HepG2 (cell line): Measurements from ENCODE around the gene ONECUT3. TPM values are rescaled to one million over a fixed set of nuclear protein-coding genes. Genes with fewer than 3 reads are reported as not detected.

Source experiments
- ATAC-seq: fragments of 200-7000 bp; cut with Tn5 transposase; 3 replicates; pipeline ENCODE4 v1.9.1; 2020; ENCODE audit warnings: mild to moderate bottlenecking, moderate library complexity
- BruUV-seq: library from RNA; stranded (reverse); fragments of 400-500 nt; replicated peaks from 2 replicates; lab custom pipeline; 2021; lab: Mats Ljungman, UMichigan
- CTCF ChIA-PET: fragments of 300-600 bp; formaldehyde crosslinking; extraction: SDS; loops from one replicate; lab custom pipeline; 2021; ENCODE audit warnings: low total read pairs, inconsistent platforms, low intra/inter-chr PET ratio; lab: Yijun Ruan, JAX
- POLR2A ChIA-PET: fragments of 350-600 bp; sonication (Branson Sonifier 250); formaldehyde crosslinking; loops from one replicate; lab custom pipeline; 2020; ENCODE audit warnings: antibody characterized with exemption, inconsistent platforms; lab: Yijun Ruan, JAX
- DNase-seq: peaks from one replicate; pipeline ENCODE4 v3.0.0-alpha.2; 2015; ENCODE audit warnings: low spot score
- FAIRE-seq: peaks from 3 replicates; lab custom pipeline; 2011; peaks lifted over from hg19 to GRCh38; lab: Jason Lieb, UNC
- H2AFZ ChIP-seq: one replicate; pipeline ENCODE4 v1.6.1; 2011; ENCODE audit warnings: low read length, inconsistent platforms
- H3K27ac ChIP-seq: fragments of 300-600 bp; 3 replicates; pipeline ENCODE4 v1.8.0; 2011; ENCODE audit warnings: mixed run types, mild to moderate bottlenecking, mixed read lengths, low read length, inconsistent platforms; ENCODE audit not compliant: insufficient read depth; ENCODE audit errors: extremely low read length
- H3K27me3 ChIP-seq, 2 experiments: fragments of 200-600 bp in 1 of 2; 2 replicates in 1 of 2; 3 replicates in 1 of 2; pipeline versions ENCODE4 v1.6.0 to v1.8.0; 2011; ENCODE audit warnings: low read length in 2 of 2, mild to moderate bottlenecking in 2 of 2, moderate library complexity in 2 of 2, inconsistent platforms in 1 of 2; ENCODE audit not compliant: insufficient read depth in 2 of 2, control insufficient read depth in 1 of 2
- H3K36me3 ChIP-seq, 2 experiments: fragments of 200-600 bp in 1 of 2; replicated peaks in 1 of 2; 2 replicates in 1 of 2; 3 replicates in 1 of 2; pipeline versions ENCODE4 v1.5.1 to v1.8.0; 2011; ENCODE audit warnings: low read length in 2 of 2, inconsistent platforms in 1 of 2; ENCODE audit not compliant: insufficient read depth in 2 of 2, control insufficient read depth in 1 of 2
- H3K4me1 ChIP-seq: 2 replicates; pipeline ENCODE4 v1.5.1; 2012; ENCODE audit warnings: low read length, inconsistent platforms; ENCODE audit not compliant: insufficient read depth
- H3K4me2 ChIP-seq: 2 replicates; pipeline ENCODE4 v1.6.0; 2011; ENCODE audit warnings: low read depth, low read length, inconsistent platforms
- H3K4me3 ChIP-seq, 3 experiments: fragments of 200-600 bp in 1 of 3; sonication (generic), shearing (Covaris generic) in 1 of 3; replicated peaks in 1 of 3; 2 replicates each; pipeline ENCODE4 v1.5.1; 2011 to 2016; ENCODE audit warnings: low read length in 3 of 3, inconsistent platforms in 2 of 3, low read depth in 2 of 3, mild to moderate bottlenecking in 2 of 3, control low read depth in 1 of 3, mixed read lengths in 1 of 3; ENCODE audit not compliant: insufficient read depth in 1 of 3
- H3K79me2 ChIP-seq: one replicate; pipeline ENCODE4 v1.6.1; 2011; ENCODE audit warnings: low read length, inconsistent platforms; ENCODE audit not compliant: insufficient read depth
- H3K9ac ChIP-seq: 2 replicates; pipeline ENCODE4 v1.6.0; 2011; ENCODE audit warnings: mild to moderate bottlenecking, low read depth, low read length, inconsistent platforms; ENCODE audit not compliant: insufficient read depth
- H3K9me3 ChIP-seq: 2 replicates; pipeline ENCODE4 v1.5.1; 2012; ENCODE audit warnings: mild to moderate bottlenecking, low read length
- H4K20me1 ChIP-seq: 2 replicates; pipeline ENCODE4 v1.6.0; 2011; ENCODE audit warnings: inconsistent platforms, mild to moderate bottlenecking, low read length, moderate library complexity; ENCODE audit not compliant: insufficient read depth
- ATM ChIP-seq: fragments of 450-650 bp; IDR thresholded peaks from 2 replicates; pipeline ENCODE4 v1.7.1; 2017; ENCODE audit warnings: mild to moderate bottlenecking, borderline replicate concordance
- ELF3 ChIP-seq: IDR thresholded peaks from 2 replicates; pipeline ENCODE4 v1.6.1; 2016; ENCODE audit warnings: missing genetic modification reagents, missing compliant biosample characterization
- MBD4 ChIP-seq: IDR thresholded peaks from 2 replicates; pipeline ENCODE4 v1.6.1; 2012; ENCODE audit warnings: low read length, inconsistent platforms, borderline replicate concordance
- MEIS2 ChIP-seq: sonication (generic); formaldehyde crosslinking; IDR thresholded peaks from 2 replicates; pipeline ENCODE4 v1.9.0; 2021; ENCODE audit warnings: mild to moderate bottlenecking, missing genetic modification reagents
- ONECUT2 ChIP-seq: sonication (generic); formaldehyde crosslinking; IDR thresholded peaks from 2 replicates; pipeline ENCODE4 v1.4.0; 2020; ENCODE audit warnings: missing genetic modification reagents
- REPIN1 ChIP-seq: sonication (generic); formaldehyde crosslinking; IDR thresholded peaks from 2 replicates; pipeline ENCODE4 v1.8.0; 2022; ENCODE audit warnings: missing genetic modification reagents, low read depth, mild to moderate bottlenecking, borderline replicate concordance
- SIN3A ChIP-seq: IDR thresholded peaks from 2 replicates; pipeline ENCODE4 v1.6.1; 2011; ENCODE audit warnings: low read depth, mild to moderate bottlenecking, control low read depth, low read length, borderline replicate concordance
- WGBS: methylation state at CpG from one replicate; pipeline ENCODE4 v1.1.6; 2017; ENCODE audit warnings: low lambda C conversion rate; 5-methylcytosine and 5-hydroxymethylcytosine counted together
- in situ Hi-C: cut with HindIII; loops from 2 replicates; pipeline ENCODE4 v1.10.0; 2017; ENCODE audit warnings: low pct_unique_long_range_greater_than_20kb; ENCODE audit not compliant: extremely low pct_ligation_motif_present
- intact Hi-C: fragments of 100-400 bp; cut with micrococcal nuclease; formaldehyde crosslinking; loops from one replicate; pipeline ENCODE4 v1.10.0; 2022; ENCODE audit not compliant: unreplicated experiment
- polyA plus RNA-seq, 8 experiments: library from polyadenylated mRNA; depleted of rRNA in 3 of 8; stranded (reverse) in 7 of 8; unstranded in 1 of 8; fragments of >200 nt; fragmentation: Illumina TruSeq in 4 of 8; extraction: Trizol in 4 of 8; gene quantifications; 2 replicates each; pipeline versions ENCODE4 v1.2.1 to v1.2.3, GENCODE V29; 2011 to 2016; ENCODE audit warnings: low read depth in 4 of 8, missing spikeins in 1 of 8, mixed read lengths in 1 of 8; ENCODE audit not compliant: insufficient read depth in 1 of 8
- total RNA-seq, 5 experiments: library from RNA; depleted of rRNA; stranded (reverse); fragments of >200 nt; fragmentation: Illumina TruSeq; extraction: Trizol; gene quantifications; 2 replicates each; pipeline ENCODE4 v1.2.3, GENCODE V29; 2016; ENCODE audit warnings: low read depth in 1 of 5
- TF ChIP-seq, protein P1 (sequence below): sonication (generic); formaldehyde crosslinking; IDR thresholded peaks from 2 replicates; pipeline ENCODE4 v1.4.0; 2020; ENCODE audit warnings: missing genetic modification reagents
- TF ChIP-seq, protein P2 (sequence below): sonication (generic); formaldehyde crosslinking; IDR thresholded peaks from 2 replicates; pipeline ENCODE4 v1.9.0; 2021; ENCODE audit warnings: mild to moderate bottlenecking, missing genetic modification reagents
- TF ChIP-seq, protein P3 (sequence below): fragments of 450-650 bp; IDR thresholded peaks from 2 replicates; pipeline ENCODE4 v1.6.1; 2016

The ONECUT3 gene
- total and polyA plus RNA-seq, 2 of the 13 experiments (the other 11 are each of a cell fraction or from before 2014, with no cell fraction given), result under 0.01 TPM; not detected in 1

DNA sequence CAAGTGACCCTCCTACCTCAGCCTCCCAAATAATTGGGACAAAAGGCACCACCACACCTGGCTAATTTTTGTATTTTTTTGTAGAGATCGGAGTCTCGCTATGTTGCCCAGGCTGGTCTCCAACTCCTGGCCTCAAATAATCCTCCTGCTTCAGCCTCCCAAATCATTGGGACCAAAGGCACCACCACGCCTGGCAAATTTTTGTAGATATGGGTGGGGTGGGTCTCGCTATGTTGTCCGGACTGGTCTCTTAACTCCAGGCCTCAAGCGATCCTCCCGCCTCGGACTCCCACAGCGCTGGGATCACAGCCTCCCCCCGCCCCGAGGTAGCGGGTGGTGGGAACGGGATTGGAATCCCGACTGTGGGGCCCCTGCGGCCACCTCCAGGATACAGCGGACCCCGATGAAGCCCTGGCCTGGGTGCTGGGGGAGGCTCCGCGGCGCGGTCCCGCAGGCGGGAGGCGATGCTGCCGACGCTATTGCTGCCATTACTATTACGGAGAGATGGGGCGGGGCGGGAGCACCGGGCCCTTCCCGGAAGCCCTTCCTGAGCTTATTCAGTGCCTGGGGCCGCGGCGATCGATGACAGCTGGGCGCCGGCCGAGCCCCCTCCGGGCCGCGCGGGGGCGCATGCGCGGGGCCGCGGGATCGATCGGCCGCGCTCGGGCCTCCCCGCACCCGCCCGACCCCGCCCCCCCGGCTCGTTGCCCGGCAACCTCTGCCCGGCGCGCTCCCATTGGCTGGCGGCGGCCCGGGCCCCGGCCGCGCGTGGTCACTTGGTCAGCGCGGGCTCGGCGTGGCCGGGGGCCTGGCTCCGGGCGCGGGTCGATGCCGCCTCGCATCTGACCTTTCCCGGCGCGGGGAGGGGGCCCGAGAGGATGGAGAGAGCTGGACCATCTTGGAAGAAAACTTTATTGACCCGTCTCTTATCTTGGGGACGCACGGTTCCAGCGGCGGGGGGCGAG is 27.9 kb upstream of the ONECUT3 start (continued):
- TF ChIP-seq MEIS2 (CRISPR knock-in tag), result 0 out of 2 replicates have a peak, but pooled peaks have one; percentile 31
- TF ChIP-seq, protein P1, sequence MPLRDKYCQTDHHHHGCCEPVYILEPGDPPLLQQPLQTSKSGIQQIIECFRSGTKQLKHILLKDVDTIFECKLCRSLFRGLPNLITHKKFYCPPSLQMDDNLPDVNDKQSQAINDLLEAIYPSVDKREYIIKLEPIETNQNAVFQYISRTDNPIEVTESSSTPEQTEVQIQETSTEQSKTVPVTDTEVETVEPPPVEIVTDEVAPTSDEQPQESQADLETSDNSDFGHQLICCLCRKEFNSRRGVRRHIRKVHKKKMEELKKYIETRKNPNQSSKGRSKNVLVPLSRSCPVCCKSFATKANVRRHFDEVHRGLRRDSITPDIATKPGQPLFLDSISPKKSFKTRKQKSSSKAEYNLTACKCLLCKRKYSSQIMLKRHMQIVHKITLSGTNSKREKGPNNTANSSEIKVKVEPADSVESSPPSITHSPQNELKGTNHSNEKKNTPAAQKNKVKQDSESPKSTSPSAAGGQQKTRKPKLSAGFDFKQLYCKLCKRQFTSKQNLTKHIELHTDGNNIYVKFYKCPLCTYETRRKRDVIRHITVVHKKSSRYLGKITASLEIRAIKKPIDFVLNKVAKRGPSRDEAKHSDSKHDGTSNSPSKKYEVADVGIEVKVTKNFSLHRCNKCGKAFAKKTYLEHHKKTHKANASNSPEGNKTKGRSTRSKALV (CRISPR knock-in tag), result no peak
- TF ChIP-seq REPIN1, result peak; percentile 95
- TF ChIP-seq SIN3A, result peak; percentile 31; the same call in 1 of the 2 replicates
- peak; percentile 90 for TF ChIP-seq ONECUT2 (CRISPR knock-in tag)
- no peak for TF ChIP-seq MBD4
- TF ChIP-seq, all 625 proteins: peak for 55

DNA sequence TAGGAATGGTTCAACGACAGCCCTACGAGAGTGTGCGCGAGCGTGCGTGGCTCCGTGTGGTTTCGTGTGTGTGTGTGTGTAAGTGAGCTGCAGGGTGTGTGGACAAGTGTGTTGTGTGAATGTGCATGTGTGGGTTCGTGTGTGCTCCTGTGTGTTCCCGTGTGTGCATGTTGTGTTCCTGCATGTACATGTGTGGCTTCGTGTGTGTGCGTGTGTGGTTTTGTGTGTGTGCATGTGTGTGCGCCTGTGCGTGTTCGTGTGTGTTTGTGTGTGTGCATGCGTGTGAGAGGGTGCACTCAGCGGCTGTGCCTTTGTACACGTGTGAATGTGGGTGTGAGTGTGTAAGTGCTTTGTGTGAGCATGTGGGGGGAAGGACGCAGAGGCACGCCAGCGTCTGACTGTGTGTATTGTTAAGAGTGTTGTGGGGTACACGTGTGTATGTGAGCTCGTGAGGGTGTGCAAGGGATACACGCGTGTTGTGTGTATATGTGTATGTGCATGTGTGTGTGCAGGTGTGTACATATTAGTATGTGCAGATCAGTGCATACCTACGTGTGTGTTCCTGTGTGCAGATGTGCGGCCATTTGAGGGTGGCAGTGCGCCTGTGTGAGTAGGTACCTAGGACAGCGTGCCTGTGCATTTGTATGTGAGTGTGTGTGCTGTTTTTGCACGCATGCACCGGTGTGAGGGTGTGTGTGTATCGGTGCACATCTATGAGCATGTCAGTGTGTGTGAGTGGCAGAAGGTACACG is 24.3 kb upstream of the ONECUT3 start:
- 57% methylated on average over 31 of the region's 33 CpGs for WGBS
- Histone ChIP-seq H3K27ac (no peak overlapping the region), H3K27me3 (peaks cover 5 to 57% of the 10 kb centered on the region in 2 experiments), H2AFZ (no peak overlapping the region), H3K4me3 (no peak overlapping the region), H3K4me1 (peaks cover 14% of the 10 kb centered on the region), H3K79me2 (no peaks in the 10 kb centered on the region), H3K36me3 (no peaks in the 10 kb centered on the region), H4K20me1 (no peaks in the 10 kb centered on the region), H3K9ac (no peak overlapping the region), H3K9me3 (no peaks in the 10 kb centered on the region), H3K4me2 (no peak overlapping the region)
- ATAC-seq (no peak), FAIRE-seq (no peak), DNase-seq (no peak)
- no TSS peak for BruUV-seq
- CTCF ChIA-PET, result no interaction called here
- in situ Hi-C loops, result no loop called here
- intact Hi-C loops, result no loop called here
- POLR2A ChIA-PET, result no interaction called here
- TF ChIP-seq, protein P2, sequence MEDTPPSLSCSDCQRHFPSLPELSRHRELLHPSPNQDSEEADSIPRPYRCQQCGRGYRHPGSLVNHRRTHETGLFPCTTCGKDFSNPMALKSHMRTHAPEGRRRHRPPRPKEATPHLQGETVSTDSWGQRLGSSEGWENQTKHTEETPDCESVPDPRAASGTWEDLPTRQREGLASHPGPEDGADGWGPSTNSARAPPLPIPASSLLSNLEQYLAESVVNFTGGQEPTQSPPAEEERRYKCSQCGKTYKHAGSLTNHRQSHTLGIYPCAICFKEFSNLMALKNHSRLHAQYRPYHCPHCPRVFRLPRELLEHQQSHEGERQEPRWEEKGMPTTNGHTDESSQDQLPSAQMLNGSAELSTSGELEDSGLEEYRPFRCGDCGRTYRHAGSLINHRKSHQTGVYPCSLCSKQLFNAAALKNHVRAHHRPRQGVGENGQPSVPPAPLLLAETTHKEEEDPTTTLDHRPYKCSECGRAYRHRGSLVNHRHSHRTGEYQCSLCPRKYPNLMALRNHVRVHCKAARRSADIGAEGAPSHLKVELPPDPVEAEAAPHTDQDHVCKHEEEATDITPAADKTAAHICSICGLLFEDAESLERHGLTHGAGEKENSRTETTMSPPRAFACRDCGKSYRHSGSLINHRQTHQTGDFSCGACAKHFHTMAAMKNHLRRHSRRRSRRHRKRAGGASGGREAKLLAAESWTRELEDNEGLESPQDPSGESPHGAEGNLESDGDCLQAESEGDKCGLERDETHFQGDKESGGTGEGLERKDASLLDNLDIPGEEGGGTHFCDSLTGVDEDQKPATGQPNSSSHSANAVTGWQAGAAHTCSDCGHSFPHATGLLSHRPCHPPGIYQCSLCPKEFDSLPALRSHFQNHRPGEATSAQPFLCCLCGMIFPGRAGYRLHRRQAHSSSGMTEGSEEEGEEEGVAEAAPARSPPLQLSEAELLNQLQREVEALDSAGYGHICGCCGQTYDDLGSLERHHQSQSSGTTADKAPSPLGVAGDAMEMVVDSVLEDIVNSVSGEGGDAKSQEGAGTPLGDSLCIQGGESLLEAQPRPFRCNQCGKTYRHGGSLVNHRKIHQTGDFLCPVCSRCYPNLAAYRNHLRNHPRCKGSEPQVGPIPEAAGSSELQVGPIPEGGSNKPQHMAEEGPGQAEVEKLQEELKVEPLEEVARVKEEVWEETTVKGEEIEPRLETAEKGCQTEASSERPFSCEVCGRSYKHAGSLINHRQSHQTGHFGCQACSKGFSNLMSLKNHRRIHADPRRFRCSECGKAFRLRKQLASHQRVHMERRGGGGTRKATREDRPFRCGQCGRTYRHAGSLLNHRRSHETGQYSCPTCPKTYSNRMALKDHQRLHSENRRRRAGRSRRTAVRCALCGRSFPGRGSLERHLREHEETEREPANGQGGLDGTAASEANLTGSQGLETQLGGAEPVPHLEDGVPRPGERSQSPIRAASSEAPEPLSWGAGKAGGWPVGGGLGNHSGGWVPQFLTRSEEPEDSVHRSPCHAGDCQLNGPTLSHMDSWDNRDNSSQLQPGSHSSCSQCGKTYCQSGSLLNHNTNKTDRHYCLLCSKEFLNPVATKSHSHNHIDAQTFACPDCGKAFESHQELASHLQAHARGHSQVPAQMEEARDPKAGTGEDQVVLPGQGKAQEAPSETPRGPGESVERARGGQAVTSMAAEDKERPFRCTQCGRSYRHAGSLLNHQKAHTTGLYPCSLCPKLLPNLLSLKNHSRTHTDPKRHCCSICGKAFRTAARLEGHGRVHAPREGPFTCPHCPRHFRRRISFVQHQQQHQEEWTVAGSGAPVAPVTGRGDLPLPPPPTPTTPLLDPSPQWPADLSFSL, result 0 out of 2 replicates have a peak, but pooled peaks have one; percentile 20
- TF ChIP-seq ELF3 (CRISPR knock-in tag) (no peak), ATM (no peak)
- TF ChIP-seq, protein P3, sequence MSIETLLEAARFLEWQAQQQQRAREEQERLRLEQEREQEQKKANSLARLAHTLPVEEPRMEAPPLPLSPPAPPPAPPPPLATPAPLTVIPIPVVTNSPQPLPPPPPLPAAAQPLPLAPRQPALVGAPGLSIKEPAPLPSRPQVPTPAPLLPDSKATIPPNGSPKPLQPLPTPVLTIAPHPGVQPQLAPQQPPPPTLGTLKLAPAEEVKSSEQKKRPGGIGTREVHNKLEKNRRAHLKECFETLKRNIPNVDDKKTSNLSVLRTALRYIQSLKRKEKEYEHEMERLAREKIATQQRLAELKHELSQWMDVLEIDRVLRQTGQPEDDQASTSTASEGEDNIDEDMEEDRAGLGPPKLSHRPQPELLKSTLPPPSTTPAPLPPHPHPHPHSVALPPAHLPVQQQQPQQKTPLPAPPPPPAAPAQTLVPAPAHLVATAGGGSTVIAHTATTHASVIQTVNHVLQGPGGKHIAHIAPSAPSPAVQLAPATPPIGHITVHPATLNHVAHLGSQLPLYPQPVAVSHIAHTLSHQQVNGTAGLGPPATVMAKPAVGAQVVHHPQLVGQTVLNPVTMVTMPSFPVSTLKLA, result peak; percentile 83
